Esophagus muscularis mucosa (tissue), 4 donors: ENCODE results near the gene ABCA2. TPM values are rescaled to one million over a fixed set of nuclear protein-coding genes. Genes with fewer than 3 reads are reported as not detected.

Source experiments
- total RNA-seq, 4 donors: library from RNA; depleted of rRNA; stranded (reverse); fragments of >200 nt; gene quantifications; one replicate each; pipeline versions ENCODE4 v1.1.0 to v1.2.1, GENCODE V29; 2016

ABCA2 gene
- total RNA-seq, 4 donors from 2014 or later, result 17.4 to 30.9 (median 21.6) TPM

Other genes with a start within 250 kb of the ABCA2 start
- gene TMEM141, start 236.9 kb downstream of the ABCA2 start, total RNA-seq, result 10 to 100 TPM; 27.9 to 48.7 (median 31.5) TPM
- 1 to 10 TPM in 2 of 4 donors, under 1 TPM in 2; 0.33 to 2.5 (median 1.4) TPM for gene CCDC183, start 231.9 kb downstream of the ABCA2 start, total RNA-seq
- 100 to 1,000 TPM in 1 of 4 donors, 10 to 100 TPM in 3; 56.3 to 110 (median 83.0) TPM for gene RABL6, start 220.3 kb downstream of the ABCA2 start, total RNA-seq
- gene AJM1, start 185.8 kb downstream of the ABCA2 start, total RNA-seq, result 10 to 100 TPM in 3 of 4 donors, 1 to 10 TPM in 1; 3.3 to 14.0 (median 11.4) TPM
- gene PHPT1, start 178.8 kb downstream of the ABCA2 start, total RNA-seq, result 10 to 100 TPM; 43.4 to 84.1 (median 53.9) TPM
- gene MAMDC4, start 175.9 kb downstream of the ABCA2 start, total RNA-seq, result 1 to 10 TPM; 1.7 to 4.7 (median 2.1) TPM
- 100 to 1,000 TPM; 233 to 283 (median 247) TPM for gene EDF1, start 161.9 kb downstream of the ABCA2 start, total RNA-seq
- 10 to 100 TPM in 2 of 4 donors, 1 to 10 TPM in 2; 6.6 to 15.5 (median 12.4) TPM for gene TRAF2, start 141.7 kb downstream of the ABCA2 start, total RNA-seq
- 100 to 1,000 TPM; 238 to 303 (median 267) TPM for gene FBXW5, start 83.5 kb downstream of the ABCA2 start, total RNA-seq
- gene C8G, start 83.0 kb downstream of the ABCA2 start, total RNA-seq, result not detected
- not detected for gene LCN12, start 76.0 kb downstream of the ABCA2 start, total RNA-seq
- 10 to 100 TPM; 10.4 to 77.9 (median 51.6) TPM for gene PTGDS, start 50.7 kb downstream of the ABCA2 start, total RNA-seq
- gene LCNL1, start 45.2 kb downstream of the ABCA2 start, total RNA-seq, result under 1 TPM in 3 of 4 donors, not detected in 1; 0.11 to 0.42 (median 0.39) TPM
- 10 to 100 TPM; 28.8 to 39.9 (median 37.8) TPM for gene PAXX, start 35.8 kb downstream of the ABCA2 start, total RNA-seq
- gene CLIC3, start 31.7 kb downstream of the ABCA2 start, total RNA-seq, result 1 to 10 TPM in 2 of 4 donors, not detected in 2; 1.4 to 2.5 TPM
- under 1 TPM in 2 of 4 donors, not detected in 2; 0.32 to 0.83 TPM for gene FUT7, start 3.9 kb upstream of the ABCA2 start, total RNA-seq
- 100 to 1,000 TPM in 2 of 4 donors, 10 to 100 TPM in 2; 45.3 to 119 (median 91.5) TPM for gene NPDC1, start 17.9 kb upstream of the ABCA2 start, total RNA-seq
- 1 to 10 TPM in 2 of 4 donors, under 1 TPM in 2; 0.42 to 1.2 (median 1.0) TPM for gene ENTPD2, start 25.8 kb upstream of the ABCA2 start, total RNA-seq
- gene SAPCD2, start 42.3 kb upstream of the ABCA2 start, total RNA-seq, result under 1 TPM in 3 of 4 donors, not detected in 1; 0.17 to 0.40 (median 0.26) TPM
- gene UAP1L1, start 49.3 kb upstream of the ABCA2 start, total RNA-seq, result 1 to 10 TPM; 3.6 to 5.8 (median 5.0) TPM
- 10 to 100 TPM; 22.4 to 36.6 (median 27.0) TPM for gene MAN1B1, start 58.7 kb upstream of the ABCA2 start, total RNA-seq
- gene DPP7, start 86.5 kb upstream of the ABCA2 start, total RNA-seq, result 100 to 1,000 TPM in 2 of 4 donors, 10 to 100 TPM in 2; 90.1 to 121 (median 104) TPM
- under 1 TPM in 3 of 4 donors, not detected in 1; 0.11 to 0.50 (median 0.19) TPM for gene GRIN1, start 110.9 kb upstream of the ABCA2 start, total RNA-seq
- gene LRRC26, start 141.8 kb upstream of the ABCA2 start, total RNA-seq, result not detected
- not detected for gene TMEM210, start 143.8 kb upstream of the ABCA2 start, total RNA-seq
- gene ANAPC2, start 160.3 kb upstream of the ABCA2 start, total RNA-seq, result 10 to 100 TPM; 18.7 to 28.7 (median 25.1) TPM
- gene SSNA1, start 160.4 kb upstream of the ABCA2 start, total RNA-seq, result 10 to 100 TPM; 58.2 to 99.5 (median 76.7) TPM
- 10 to 100 TPM in 1 of 4 donors, 1 to 10 TPM in 3; 4.1 to 12.6 (median 7.7) TPM for gene TPRN, start 172.5 kb upstream of the ABCA2 start, total RNA-seq
- gene TMEM203, start 177.4 kb upstream of the ABCA2 start, total RNA-seq, result 10 to 100 TPM; 28.8 to 45.8 (median 34.8) TPM
- gene NDOR1, start 177.5 kb upstream of the ABCA2 start, total RNA-seq, result 10 to 100 TPM in 1 of 4 donors, 1 to 10 TPM in 3; 6.5 to 12.3 (median 8.0) TPM
- 1 to 10 TPM; 1.2 to 4.2 (median 2.4) TPM for gene RNF208, start 194.0 kb upstream of the ABCA2 start, total RNA-seq
- under 1 TPM in 3 of 4 donors, not detected in 1; 0.33 to 0.45 (median 0.40) TPM for gene CYSRT1, start 196.9 kb upstream of the ABCA2 start, total RNA-seq
- gene RNF224, start 199.3 kb upstream of the ABCA2 start, total RNA-seq, result not detected
- not detected for gene SLC34A3, start 202.7 kb upstream of the ABCA2 start, total RNA-seq
- gene TUBB4B, start 213.1 kb upstream of the ABCA2 start, total RNA-seq, result 100 to 1,000 TPM; 227 to 469 (median 304) TPM
- not detected for gene STPG3, start 223.0 kb upstream of the ABCA2 start, total RNA-seq
- 10 to 100 TPM; 26.6 to 73.2 (median 48.8) TPM for gene NELFB, start 227.1 kb upstream of the ABCA2 start, total RNA-seq
- gene TOR4A, start 249.5 kb upstream of the ABCA2 start, total RNA-seq, result 1 to 10 TPM; 5.0 to 9.2 (median 7.3) TPM